Hepatocyte (in vitro differentiated cells): ENCODE data around the gene SEZ6. TPM values are rescaled to one million over a fixed set of nuclear protein-coding genes. Genes with fewer than 3 reads are reported as not detected.

Source experiments
- DNase-seq: peaks from one replicate; pipeline ENCODE4 v3.0.0-alpha.2; 2016; ENCODE audit warnings: low spot score
- H2AFZ ChIP-seq: fragments of 200-600 bp; sonication (generic); 2 replicates; pipeline ENCODE4 v1.6.0; 2016; ENCODE audit warnings: antibody characterized with exemption, mild to moderate bottlenecking
- H3K27ac ChIP-seq: fragments of 200-600 bp; sonication (generic); 2 replicates; pipeline ENCODE4 v1.5.1; 2016; ENCODE audit warnings: mild to moderate bottlenecking
- H3K27me3 ChIP-seq: fragments of 200-600 bp; sonication (generic); 2 replicates; pipeline ENCODE4 v1.6.1; 2016
- H3K36me3 ChIP-seq: fragments of 200-600 bp; sonication (generic); replicated peaks from 2 replicates; pipeline ENCODE4 v1.5.1; 2016; ENCODE audit warnings: low read depth; ENCODE audit not compliant: insufficient read depth
- H3K4me1 ChIP-seq: fragments of 200-600 bp; sonication (generic); 2 replicates; pipeline ENCODE4 v1.5.1; 2016; ENCODE audit warnings: mild to moderate bottlenecking, moderate library complexity; ENCODE audit not compliant: insufficient read depth
- H3K4me2 ChIP-seq: fragments of 200-600 bp; sonication (generic); 2 replicates; pipeline ENCODE4 v1.6.0; 2016
- H3K4me3 ChIP-seq: fragments of 200-600 bp; sonication (generic); 2 replicates; pipeline ENCODE4 v1.5.1; 2016; ENCODE audit warnings: mild to moderate bottlenecking
- H3K79me2 ChIP-seq: fragments of 200-600 bp; sonication (generic); 2 replicates; pipeline ENCODE4 v1.6.0; 2017; ENCODE audit warnings: mild to moderate bottlenecking
- H3K9me2 ChIP-seq: fragments of 200-600 bp; sonication (generic); replicated peaks from 2 replicates; pipeline ENCODE4 v1.6.0; 2017; ENCODE audit warnings: mild to moderate bottlenecking; ENCODE audit not compliant: insufficient read depth
- H3K9me3 ChIP-seq: fragments of 200-600 bp; sonication (generic); 2 replicates; pipeline ENCODE4 v1.5.1; 2016; ENCODE audit warnings: low read depth, mild to moderate bottlenecking
- H4K20me1 ChIP-seq: fragments of 200-600 bp; sonication (generic); 2 replicates; pipeline ENCODE4 v1.6.0; 2016; ENCODE audit warnings: mild to moderate bottlenecking; ENCODE audit not compliant: insufficient read depth, poor library complexity, severe bottlenecking
- CTCF ChIP-seq: fragments of 200-600 bp; sonication (generic); IDR thresholded peaks from 2 replicates; pipeline ENCODE4 v1.5.1; 2016; ENCODE audit warnings: antibody characterized with exemption, mild to moderate bottlenecking; ENCODE audit not compliant: poor library complexity
- EZH2 ChIP-seq: fragments of 200-600 bp; sonication (generic); IDR thresholded peaks from 2 replicates; pipeline ENCODE4 v1.6.1; 2016; ENCODE audit warnings: antibody characterized with exemption, mild to moderate bottlenecking, borderline replicate concordance
- EZH2phosphoT487 ChIP-seq: fragments of 200-600 bp; sonication (generic); IDR thresholded peaks from one replicate; pipeline ENCODE4 v1.6.1; 2018; ENCODE audit warnings: antibody characterized with exemption, mild to moderate bottlenecking, low read depth, moderate library complexity; ENCODE audit not compliant: unreplicated experiment, severe bottlenecking
- WGBS: methylation state at CpG from one replicate; pipeline ENCODE4 v1.1.6; 2016; ENCODE audit warnings: low lambda C conversion rate; ENCODE audit errors: missing lambda C conversion rate; 5-methylcytosine and 5-hydroxymethylcytosine counted together
- polyA plus RNA-seq: library from polyadenylated mRNA; unstranded; fragments of >200 nt; fragmentation: Nextera tagmentation; extraction: Ambion mirVana; gene quantifications from 2 replicates; pipeline ENCODE4 v1.2.1, GENCODE V29; 2016
- total RNA-seq: library from RNA; depleted of rRNA; stranded (reverse); fragments of >200 nt; gene quantifications from 2 replicates; pipeline ENCODE4 v1.2.3, GENCODE V29; 2014

Gene SEZ6
- total and polyA plus RNA-seq, 2 experiments from 2014 or later, result 0.81 to 1.2 TPM

- Histone ChIP-seq H3K9me2 (no peaks in the 10 kb centered on the region), H3K79me2 (no peaks in the 10 kb centered on the region), H3K4me2 (no peak overlapping the region), H4K20me1 (no peaks in the 10 kb centered on the region), H3K4me1 (peaks cover 6% of the 10 kb centered on the region), H3K36me3 (no peaks in the 10 kb centered on the region), H3K4me3 (no peak overlapping the region), H3K27me3 (peaks cover 79% of the 10 kb centered on the region), H2AFZ (no peak overlapping the region), H3K9me3 (no peaks in the 10 kb centered on the region), H3K27ac (no peak overlapping the region)
- TF ChIP-seq CTCF (no peak), EZH2phosphoT487 (no peak), EZH2 (no peak)
- WGBS, result 75% methylated on average over 7 of the region's 7 CpGs
- no peak for DNase-seq
Measured at GRCh38 chr17:29021226-29021625, 15.4 kb upstream of the SEZ6 start.

GRCh38 chr17:29020576-29020975 is 14.7 kb upstream of the SEZ6 start:
- WGBS, result 74% methylated on average over 7 of the region's 8 CpGs
- H3K9me2 ChIP-seq, result no peaks in the 10 kb centered on the region
- H3K36me3 ChIP-seq, result no peaks in the 10 kb centered on the region
- H3K79me2 ChIP-seq, result no peaks in the 10 kb centered on the region
- H3K27me3 ChIP-seq, result peaks cover 80% of the 10 kb centered on the region
- DNase-seq, result no peak
- no peaks in the 10 kb centered on the region for H3K9me3 ChIP-seq
- TF ChIP-seq EZH2 (no peak), EZH2phosphoT487 (no peak), CTCF (no peak)
- peaks cover 6% of the 10 kb centered on the region for H3K4me1 ChIP-seq
- no peak overlapping the region for H2AFZ ChIP-seq
- H4K20me1 ChIP-seq, result no peaks in the 10 kb centered on the region
- no peak overlapping the region for H3K4me2 ChIP-seq
- no peak overlapping the region for H3K4me3 ChIP-seq
- no peak overlapping the region for H3K27ac ChIP-seq

GRCh38 chr17:29019475-29020181 is 13.8 kb upstream of the SEZ6 start:
- Histone ChIP-seq H3K4me2 (peak overlapping the region; percentile 77), H3K36me3 (no peaks in the 10 kb centered on the region), H3K27me3 (peaks cover 83% of the 10 kb centered on the region), H3K9me3 (no peaks in the 10 kb centered on the region), H4K20me1 (no peaks in the 10 kb centered on the region), H3K27ac (no peak overlapping the region), H2AFZ (no peak overlapping the region), H3K9me2 (no peaks in the 10 kb centered on the region), H3K4me3 (no peak overlapping the region), H3K79me2 (no peaks in the 10 kb centered on the region), H3K4me1 (peaks cover 6% of the 10 kb centered on the region)
- peak; percentile 17 for DNase-seq
- TF ChIP-seq CTCF (no peak), EZH2phosphoT487 (no peak), EZH2 (peak; percentile 46)
- 7% methylated on average over 34 of the region's 39 CpGs for WGBS
